K562 (cell line): ENCODE results near the gene U2SURP.

Experiments
- HCFC1 ChIP-seq: IDR thresholded peaks from 2 replicates; pipeline ENCODE4 v1.6.1; 2012; ENCODE audit warnings: low read depth, low read length, improper control_type of control experiment
- RFX1 ChIP-seq: fragments of 450-650 bp; IDR thresholded peaks from 2 replicates; pipeline ENCODE4 v1.6.1; 2016; ENCODE audit warnings: mild to moderate bottlenecking, moderate library complexity
- ZBTB17 ChIP-seq: fragments of 450-650 bp; formaldehyde crosslinking; IDR thresholded peaks from 2 replicates; pipeline ENCODE4 v1.4.0; 2020; ENCODE audit warnings: mild to moderate bottlenecking

DNA sequence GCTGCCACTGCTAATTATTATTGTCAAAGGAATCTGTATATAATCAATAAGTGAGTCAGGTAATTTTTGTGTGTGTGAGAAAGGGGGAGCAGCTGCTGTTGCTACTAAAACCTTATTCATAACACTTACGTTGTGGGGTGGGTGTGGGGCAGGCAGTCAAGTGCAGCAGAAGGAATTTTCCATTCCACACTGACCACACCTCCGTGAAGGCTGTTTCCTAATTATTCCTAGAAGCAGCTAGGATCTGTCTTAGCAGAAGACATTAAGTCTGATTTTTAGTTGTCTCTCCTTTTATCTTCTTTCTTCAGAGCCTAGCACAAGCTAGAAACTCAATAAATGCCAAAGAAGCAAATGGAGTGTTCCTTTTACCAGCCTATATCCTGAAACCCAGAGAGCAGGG, 4.0 kb upstream of the U2SURP start:
- TF ChIP-seq ZBTB17 (CRISPR knock-in tag) = no peak
- no peak for TF ChIP-seq HCFC1
- no peak for TF ChIP-seq RFX1
